HT-29 (cell line): ENCODE data around the gene SLC31A1. TPM values are rescaled to one million over a fixed set of nuclear protein-coding genes. Genes with fewer than 3 reads are reported as not detected.
A peak's percentile ranks its signal among the peaks of the same experiment; 100 is the strongest.

Experiments
- DNase-seq: peaks from one replicate; pipeline ENCODE4 v3.0.0-alpha.2; 2015; ENCODE audit warnings: low spot score
- total RNA-seq: library from RNA; depleted of rRNA; stranded (reverse); fragments of >200 nt; shearing (Covaris generic); gene quantifications from 2 replicates; pipeline ENCODE4 v1.2.3, GENCODE V29; 2014; rRNA removed

The SLC31A1 gene
- 13.4 TPM in 2 replicates for total RNA-seq

GRCh38 chr9:113221003-113221799, at the start of gene SLC31A1, which contains the start of gene FKBP15:
TSS of gene SLC31A1 (plus strand) at chr9:113221544. CDS start at chr9:113256149, 34,605 bp downstream.
TSS of gene FKBP15 (minus strand) at chr9:113221277. CDS start at chr9:113221243, 34 bp downstream.
- DNase-seq, result peak; percentile 99

- no peak for DNase-seq
These were observed 48.0 kb upstream of the SLC31A1 start for GRCh38 chr9:113173341-113173740.

- no peak for DNase-seq
These were observed 44.5 kb upstream of the SLC31A1 start for GRCh38 chr9:113176803-113177202.

- no peak for DNase-seq
These were observed 44.1 kb upstream of the SLC31A1 start for GRCh38 chr9:113177251-113177650.

- DNase-seq, result no peak
These were observed 43.3 kb upstream of the SLC31A1 start for GRCh38 chr9:113178087-113178486.

GRCh38 chr9:113179839-113180238, 41.5 kb upstream of the SLC31A1 start:
- DNase-seq, result no peak

GRCh38 chr9:113181165-113181564, 40.2 kb upstream of the SLC31A1 start:
- no peak for DNase-seq

GRCh38 chr9:113183956-113184488, 37.3 kb upstream of the SLC31A1 start:
- no peak for DNase-seq

- no peak for DNase-seq
These were observed 36.8 kb upstream of the SLC31A1 start for GRCh38 chr9:113184539-113184938.

- DNase-seq, result no peak
These were observed 36.1 kb upstream of the SLC31A1 start for GRCh38 chr9:113185271-113185670.

- no peak for DNase-seq
These were observed 35.1 kb upstream of the SLC31A1 start for GRCh38 chr9:113186137-113186755.

GRCh38 chr9:113187929-113188595, 33.3 kb upstream of the SLC31A1 start:
- DNase-seq, result no peak

- DNase-seq, result no peak
These were observed 28.9 kb upstream of the SLC31A1 start for GRCh38 chr9:113192455-113192854.

- no peak for DNase-seq
These were observed 21.5 kb upstream of the SLC31A1 start for GRCh38 chr9:113199683-113200329.

- DNase-seq, result no peak
These were observed 15.9 kb upstream of the SLC31A1 start for GRCh38 chr9:113205432-113205831.

GRCh38 chr9:113205861-113206260, 15.5 kb upstream of the SLC31A1 start:
- DNase-seq, result no peak

GRCh38 chr9:113210815-113211214, 10.5 kb upstream of the SLC31A1 start:
- DNase-seq, result no peak

GRCh38 chr9:113215132-113215531, 6.2 kb upstream of the SLC31A1 start:
- peak; percentile 69 for DNase-seq

GRCh38 chr9:113216406-113216805, 4.9 kb upstream of the SLC31A1 start:
- no peak for DNase-seq

GRCh38 chr9:113219186-113219936, 2.0 kb upstream of the SLC31A1 start:
- DNase-seq, result no peak

- DNase-seq, result no peak
These were observed 1.4 kb upstream of the SLC31A1 start for GRCh38 chr9:113219969-113220368.
